CD4-positive, alpha-beta T cell (primary cell): ENCODE results near the gene DUXB. TPM values are rescaled to one million over a fixed set of nuclear protein-coding genes. Genes with fewer than 3 reads are reported as not detected.
A peak's percentile ranks its signal among the peaks of the same experiment; 100 is the strongest.

Experiments used
- ATAC-seq: fragments of 200-7000 bp; cut with Tn5 transposase; one replicate; pipeline ENCODE4 v1.10.0; 2022; ENCODE audit warnings: mild to moderate bottlenecking; ENCODE audit not compliant: poor library complexity
- CTCF ChIA-PET: fragments of 350-600 bp; sonication (Branson Sonifier 250); formaldehyde crosslinking; loops from one replicate; lab custom pipeline; 2021; ENCODE audit warnings: antibody characterized with exemption, inconsistent platforms; lab: Charles Lee
- POLR2A ChIA-PET: fragments of 350-600 bp; sonication (Branson Sonifier 250); formaldehyde crosslinking; loops from one replicate; lab custom pipeline; 2021; ENCODE audit warnings: antibody characterized with exemption, inconsistent platforms; lab: Charles Lee
- DNase-seq, 14 experiments: peaks; one replicate each; pipeline ENCODE4 v3.0.0-alpha.2; 2013 to 2020; ENCODE audit warnings: mixed read lengths in 2 of 14
- H3K27ac ChIP-seq, 2 donors: one replicate each; pipeline versions ENCODE4 v1.5.1 to v1.7.0; 2013; ENCODE audit warnings: low read length in 2 of 2, low read depth in 1 of 2, mild to moderate bottlenecking in 1 of 2
- H3K27me3 ChIP-seq, 2 experiments: 1 replicate in 1 of 2; 2 replicates in 1 of 2; pipeline versions ENCODE4 v1.6.1 to v1.7.0; 2013; ENCODE audit warnings: low read length in 2 of 2, control low read depth in 1 of 2, mild to moderate bottlenecking in 1 of 2, moderate library complexity in 1 of 2; ENCODE audit not compliant: insufficient read depth in 2 of 2, control insufficient read depth in 1 of 2
- H3K36me3 ChIP-seq: one replicate; pipeline ENCODE4 v1.6.1; 2013; ENCODE audit warnings: low read length, control low read depth; ENCODE audit not compliant: insufficient read depth
- H3K4me1 ChIP-seq: one replicate; pipeline ENCODE4 v1.6.1; 2013; ENCODE audit warnings: low read length, control low read depth; ENCODE audit not compliant: insufficient read depth
- H3K4me3 ChIP-seq: one replicate; pipeline ENCODE4 v1.5.1; 2013; ENCODE audit warnings: mild to moderate bottlenecking, low read length, moderate library complexity
- H3K9me3 ChIP-seq, 2 experiments: 1 replicate in 1 of 2; 2 replicates in 1 of 2; pipeline versions ENCODE4 v1.6.1 to v1.7.0; 2013; ENCODE audit warnings: low read length in 2 of 2, mild to moderate bottlenecking in 2 of 2, control low read depth in 1 of 2, moderate library complexity in 1 of 2; ENCODE audit not compliant: control insufficient read depth in 1 of 2, insufficient read depth in 1 of 2
- H3K27ac Mint-ChIP-seq: one replicate; pipeline ENCODE4 v1.8.0; 2020; ENCODE audit warnings: mixed read lengths
- H3K27me3 Mint-ChIP-seq: one replicate; pipeline ENCODE4 v1.8.0; 2021; ENCODE audit warnings: mixed read lengths
- H3K36me3 Mint-ChIP-seq: one replicate; pipeline ENCODE4 v1.8.0; 2021; ENCODE audit warnings: low read depth, mixed read lengths
- H3K4me1 Mint-ChIP-seq: one replicate; pipeline ENCODE4 v1.8.0; 2021; ENCODE audit warnings: low read depth, mixed read lengths
- H3K4me3 Mint-ChIP-seq: one replicate; pipeline ENCODE4 v1.8.0; 2020; ENCODE audit warnings: mild to moderate bottlenecking, mixed read lengths
- H3K9me3 Mint-ChIP-seq: one replicate; pipeline ENCODE4 v1.8.0; 2020; ENCODE audit warnings: mixed read lengths
- intact Hi-C, 2 experiments: fragments of 100-400 bp; cut with DNase I in 1 of 2; cut with micrococcal nuclease in 1 of 2; formaldehyde crosslinking; loops; one replicate each; pipeline versions ENCODE4 v1.15.1 to v1.9.0; 2023 to 2025; cut with DNase I, micrococcal nuclease
- total RNA-seq, 174 experiments: library from RNA in 2 of 174; stranded (reverse) in 2 of 174; gene quantifications; one replicate each; pipeline ENCODE4 v1.2.3 and lab custom pipeline; 2021 to 2026
- TF ChIP-seq, protein P1 (sequence below): fragments of 200-600 bp; IDR thresholded peaks from one replicate; pipeline ENCODE4 v1.8.0; 2022; ENCODE audit warnings: antibody characterized with exemption, mild to moderate bottlenecking

Gene DUXB
- total RNA-seq, 2 experiments from 2014 or later: not detected

DNA sequence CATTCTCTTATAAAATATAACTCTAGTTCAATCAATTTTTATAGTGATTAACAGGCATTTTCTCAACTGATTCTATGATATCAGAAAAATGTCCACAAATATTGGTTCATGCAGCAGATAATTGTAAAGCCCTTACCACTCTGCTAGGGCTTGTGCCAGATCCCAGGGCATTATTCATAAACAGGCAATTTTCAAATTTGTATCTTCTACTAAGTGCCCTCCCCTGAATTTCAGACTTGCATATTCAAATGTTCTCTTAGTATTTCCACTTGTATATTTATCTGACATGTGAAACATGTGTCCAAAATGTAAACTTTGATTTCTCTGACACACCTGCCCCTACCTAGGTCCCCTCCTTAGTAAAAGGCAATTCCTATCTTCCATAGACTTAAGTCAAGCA is 33.8 kb downstream of the DUXB start:
- Histone ChIP-seq H3K36me3 (no peaks in the 10 kb centered on the region), H3K4me1 (no peaks in the 10 kb centered on the region), H3K27me3 (no peaks in the 10 kb centered on the region), H3K4me3 (no peak overlapping the region), H3K9me3 (no peaks in the 10 kb centered on the region), H3K27ac (no peak overlapping the region)
- no peaks in the 10 kb centered on the region for H3K27me3 Mint-ChIP-seq
- ChIA-PET POLR2A (no interaction called here), CTCF (no interaction called here)
- H3K36me3 Mint-ChIP-seq: no peaks in the 10 kb centered on the region
- ATAC-seq (no peak), DNase-seq (no peak)
- TF ChIP-seq, protein P1, sequence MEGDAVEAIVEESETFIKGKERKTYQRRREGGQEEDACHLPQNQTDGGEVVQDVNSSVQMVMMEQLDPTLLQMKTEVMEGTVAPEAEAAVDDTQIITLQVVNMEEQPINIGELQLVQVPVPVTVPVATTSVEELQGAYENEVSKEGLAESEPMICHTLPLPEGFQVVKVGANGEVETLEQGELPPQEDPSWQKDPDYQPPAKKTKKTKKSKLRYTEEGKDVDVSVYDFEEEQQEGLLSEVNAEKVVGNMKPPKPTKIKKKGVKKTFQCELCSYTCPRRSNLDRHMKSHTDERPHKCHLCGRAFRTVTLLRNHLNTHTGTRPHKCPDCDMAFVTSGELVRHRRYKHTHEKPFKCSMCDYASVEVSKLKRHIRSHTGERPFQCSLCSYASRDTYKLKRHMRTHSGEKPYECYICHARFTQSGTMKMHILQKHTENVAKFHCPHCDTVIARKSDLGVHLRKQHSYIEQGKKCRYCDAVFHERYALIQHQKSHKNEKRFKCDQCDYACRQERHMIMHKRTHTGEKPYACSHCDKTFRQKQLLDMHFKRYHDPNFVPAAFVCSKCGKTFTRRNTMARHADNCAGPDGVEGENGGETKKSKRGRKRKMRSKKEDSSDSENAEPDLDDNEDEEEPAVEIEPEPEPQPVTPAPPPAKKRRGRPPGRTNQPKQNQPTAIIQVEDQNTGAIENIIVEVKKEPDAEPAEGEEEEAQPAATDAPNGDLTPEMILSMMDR: no peak
- no peaks in the 10 kb centered on the region for H3K4me1 Mint-ChIP-seq
- no peak overlapping the region for H3K27ac Mint-ChIP-seq
- no peaks in the 10 kb centered on the region for H3K9me3 Mint-ChIP-seq
- no peak overlapping the region for H3K4me3 Mint-ChIP-seq
- intact Hi-C loops: no loop called here

DNA sequence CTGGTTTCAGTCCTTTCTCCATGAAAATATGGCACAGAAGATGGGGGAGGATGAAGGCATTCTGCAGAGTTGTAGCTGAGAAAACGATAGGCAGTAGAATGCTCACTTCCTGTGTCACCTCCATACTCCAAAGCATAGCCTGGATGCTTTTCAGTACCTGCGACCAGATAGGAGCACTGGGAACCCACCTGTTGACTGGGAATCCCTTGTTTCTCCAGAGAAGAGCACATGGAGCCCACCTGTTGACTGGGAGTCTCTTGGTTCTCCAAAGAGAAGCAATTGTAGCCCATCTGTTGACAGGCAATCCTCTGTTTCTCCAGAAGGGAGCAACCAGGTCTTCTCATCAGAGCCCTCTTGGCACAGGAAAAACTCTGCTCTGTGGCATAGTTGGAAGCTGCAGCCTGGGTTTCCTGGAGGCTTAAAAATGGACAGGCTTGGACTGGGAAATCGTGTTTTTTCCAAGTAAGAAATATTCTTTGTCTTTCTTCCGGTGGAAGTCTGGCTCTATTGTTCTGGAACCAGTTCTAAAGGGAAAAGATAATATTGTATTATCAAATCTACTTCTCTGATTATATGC is 40.4 kb downstream of the DUXB start:
- POLR2A ChIA-PET: no interaction called here
- H3K4me1 Mint-ChIP-seq: peaks cover 19% of the 10 kb centered on the region
- Histone ChIP-seq H3K4me1 (no peaks in the 10 kb centered on the region), H3K36me3 (peaks cover 41% of the 10 kb centered on the region), H3K4me3 (no peak overlapping the region), H3K27me3 (no peaks in the 10 kb centered on the region), H3K27ac (no peak overlapping the region), H3K9me3 (no peaks in the 10 kb centered on the region)
- ATAC-seq (no peak), DNase-seq (no peak)
- CTCF ChIA-PET: no interaction called here
- TF ChIP-seq, protein P1: no peak
- no peaks in the 10 kb centered on the region for H3K27me3 Mint-ChIP-seq
- intact Hi-C loops: no loop called here
- no peak overlapping the region for H3K4me3 Mint-ChIP-seq
- peaks cover 31% of the 10 kb centered on the region for H3K36me3 Mint-ChIP-seq
- H3K27ac Mint-ChIP-seq: peak overlapping the region; percentile 33
- no peaks in the 10 kb centered on the region for H3K9me3 Mint-ChIP-seq

DNA sequence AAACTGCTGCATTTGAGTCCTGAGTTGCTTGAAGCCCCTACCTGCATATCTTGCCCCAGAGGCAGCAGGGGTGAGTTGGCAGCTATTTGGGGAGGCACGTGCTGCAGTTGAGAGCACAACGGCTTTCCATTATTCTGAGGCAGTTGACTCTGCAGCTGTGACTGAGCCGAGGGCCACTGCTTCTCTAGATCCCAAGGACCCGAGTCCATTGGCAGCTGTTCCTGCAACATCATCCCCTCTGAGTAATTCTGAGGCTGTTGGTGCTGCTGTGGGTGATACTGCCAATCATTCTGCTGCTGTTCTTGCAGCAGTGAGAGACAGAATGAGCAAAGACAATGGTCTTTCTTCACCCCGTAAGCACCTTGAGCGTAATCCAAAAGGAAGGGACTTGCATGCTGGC is 40.9 kb downstream of the DUXB start:
- Histone ChIP-seq H3K4me1 (no peaks in the 10 kb centered on the region), H3K27me3 (no peaks in the 10 kb centered on the region), H3K4me3 (no peak overlapping the region), H3K9me3 (no peaks in the 10 kb centered on the region), H3K36me3 (peaks cover 46% of the 10 kb centered on the region), H3K27ac (no peak overlapping the region)
- ChIA-PET POLR2A (interaction anchor here (0.8 kb wide), 1 partner anchor 13 kb away, joined by 6 read pairs; the partner anchor contains the start of genes KARS1 and TERF2IP), CTCF (no interaction called here)
- TF ChIP-seq, protein P1: no peak
- no peak for ATAC-seq
- Mint-ChIP-seq H3K9me3 (no peaks in the 10 kb centered on the region), H3K4me3 (no peak overlapping the region), H3K4me1 (peaks cover 22% of the 10 kb centered on the region), H3K36me3 (peaks cover 36% of the 10 kb centered on the region), H3K27ac (peak overlapping the region; percentile 33), H3K27me3 (no peaks in the 10 kb centered on the region)
- DNase-seq: no peak
- intact Hi-C loops: no loop called here
